ENCODE measurements around the gene PLEKHA7. TPM values are rescaled to one million over a fixed set of nuclear protein-coding genes. Genes with fewer than 3 reads are reported as not detected.

Gene PLEKHA7
- total and polyA plus RNA-seq, 2 of the 8 experiments (the other 6 are each of a cell fraction or from before 2014, with no cell fraction given), result 11.4 to 25.6 TPM

- Histone ChIP-seq H3K14ac (ENCODE audit: insufficient read length) (no peak overlapping the region), H4K8ac (ENCODE audit: extremely low read depth, insufficient read depth, low read length) (no peak overlapping the region), H4K20me1 (replicated peaks in 1 of 2; ENCODE audit: control insufficient read depth in 1 of 2, insufficient read depth in 2 of 2, low read length in 2 of 2) (peaks cover 0 to 3% of the 10 kb centered on the region in 2 experiments), H3K79me1 (ENCODE audit: low read depth, low read length) (no peaks in the 10 kb centered on the region), H3K23ac (ENCODE audit: insufficient read length) (no peak overlapping the region), H4K91ac (replicated peaks; ENCODE audit: insufficient read length, low read length) (no peak overlapping the region), H3K18ac (ENCODE audit: extremely low read depth, low read length) (no peak overlapping the region), H3K27ac (ENCODE audit: low read depth, low read length) (no peak overlapping the region), H3K23me2 (ENCODE audit: low read depth, low read length) (no peaks in the 10 kb centered on the region), H2AK5ac (ENCODE audit: low read depth, low read length) (no peak overlapping the region), H3K4ac (replicated peaks; ENCODE audit: insufficient read length, low read depth, low read length) (no peak overlapping the region), H3K27me3 (replicated peaks in 1 of 4; ENCODE audit: control insufficient read depth in 3 of 4, extremely low read depth in 1 of 4, insufficient read depth in 3 of 4, low read length in 3 of 4) (no peaks in the 10 kb centered on the region), H2BK20ac (ENCODE audit: low read length) (no peak overlapping the region), H4K5ac (ENCODE audit: insufficient read length, low read depth, low read length) (no peak overlapping the region), H3K79me2 (ENCODE audit: control insufficient read depth in 1 of 2, insufficient read depth in 2 of 2, low read length in 2 of 2) (no peaks in the 10 kb centered on the region; a peak in 1 of 4 replicates), H3K4me2 (ENCODE audit: insufficient read depth in 1 of 2, low read depth in 2 of 2, low read length in 2 of 2) (no peak overlapping the region), H3K9ac (replicated peaks in 1 of 4; ENCODE audit: extremely low read depth in 1 of 4, low read depth in 3 of 4, low read length in 3 of 4) (no peak overlapping the region), H3K4me1 (replicated peaks in 1 of 4; ENCODE audit: control insufficient read depth in 3 of 4, insufficient read depth in 4 of 4, low read length in 3 of 4) (peaks cover 0 to 1% (median 0%) of the 10 kb centered on the region in 4 experiments; a peak in 2 of 7 replicates), H3K36me3 (ENCODE audit: control insufficient read depth in 2 of 4, insufficient read depth in 4 of 4, low read length in 3 of 4) (no peaks in the 10 kb centered on the region), H2AFZ (ENCODE audit: low read length) (no peak overlapping the region), H2BK5ac (ENCODE audit: low read depth, low read length) (no peak overlapping the region), H2BK120ac (replicated peaks; ENCODE audit: low read depth, low read length) (no peak overlapping the region), H3K56ac (replicated peaks; ENCODE audit: insufficient read length, low read depth, low read length) (no peak overlapping the region), H2BK12ac (ENCODE audit: low read depth, low read length) (no peak overlapping the region), H2BK15ac (ENCODE audit: low read length) (no peak overlapping the region), H3K4me3 (ENCODE audit: extremely low read depth in 1 of 4, insufficient read depth in 2 of 4, low read depth in 3 of 4, low read length in 4 of 4) (no peak overlapping the region), H3K9me3 (ENCODE audit: insufficient read depth in 2 of 2, low read depth in 1 of 2, low read length in 1 of 2) (peaks cover 0 to 6% of the 10 kb centered on the region in 2 experiments; a peak in 1 of 4 replicates)
- ChIA-PET POLR2A (ENCODE audit: partially characterized antibody) (no interaction called here), CTCF (ENCODE audit: partially characterized antibody) (interaction anchor here (1.2 to 1.4 kb wide), 3 partner anchors 25 to 119 kb away, joined by 3 to 5 read pairs (median 3); no protein-coding TSS in a partner anchor)
- DNase-seq (ENCODE audit: low read depth in 1 of 2, low spot score in 2 of 2) (no peak), FAIRE-seq (no peak)
- WGBS, 2 experiments (ENCODE audit: extremely low coverage in 1 of 2, insufficient coverage in 1 of 2, insufficient read length in 1 of 2, insufficient replicate concordance in 2 of 2, low coverage in 1 of 2, low lambda C conversion rate in 2 of 2, missing lambda C conversion rate in 1 of 2), result 84% methylated on average over 1 of the region's 1 CpG; no CpG with 5 or more reads in 1 of the 2 experiments
- TF ChIP-seq E2F6 (IDR thresholded peaks at IDR 0.05), result no peak
- no peak for TF ChIP-seq JUND (IDR thresholded peaks at IDR 0.05; ENCODE audit: low read length)
- no peak for TF ChIP-seq CBX5 (IDR thresholded peaks at IDR 0.05; ENCODE audit: low read depth, low read length)
- no peak for TF ChIP-seq JUN (IDR thresholded peaks at IDR 0.05; ENCODE audit: low read depth, low read length)
- no peak for TF ChIP-seq GTF2F1 (IDR thresholded peaks at IDR 0.05; ENCODE audit: borderline replicate concordance, low read depth, low read length)
- TF ChIP-seq RAD21 (IDR thresholded peaks at IDR 0.05 in 1 of 2, conservative IDR thresholded peaks at IDR 0.05 in 1 of 2; ENCODE audit: low read depth in 2 of 2, low read length in 2 of 2), result no peak
- TF ChIP-seq POLR2AphosphoS5 (IDR thresholded peaks at IDR 0.05; ENCODE audit: low read depth, low read length), result no peak
- TF ChIP-seq SIX5 (IDR thresholded peaks at IDR 0.05; ENCODE audit: low read depth, low read length), result no peak
- TF ChIP-seq KDM5A (IDR thresholded peaks at IDR 0.05; ENCODE audit: low read length), result no peak
- no peak for TF ChIP-seq ATF3 (IDR thresholded peaks at IDR 0.05; ENCODE audit: insufficient read depth, low read depth, low read length)
- TF ChIP-seq ATF2 (IDR thresholded peaks at IDR 0.05; ENCODE audit: low read length), result no peak
Observed at GRCh38 chr11:16905375-16905774, 108.8 kb downstream of the PLEKHA7 start.
